GM12873 (cell line): Measurements from ENCODE around the gene MAP3K9.

Experiments
- CTCF ChIP-seq: IDR thresholded peaks from 2 replicates; pipeline ENCODE4 v1.5.1; 2012; ENCODE audit warnings: low read depth, mild to moderate bottlenecking, moderate library complexity, low read length, control low read depth; ENCODE audit not compliant: insufficient read depth; ENCODE audit errors: missing control alignments

Gene MAP3K9

GRCh38 chr14:70842851-70843462 lies 33.6 kb upstream of the MAP3K9 start:
- no peak for TF ChIP-seq CTCF

GRCh38 chr14:70838076-70838475 lies 28.8 kb upstream of the MAP3K9 start:
- TF ChIP-seq CTCF, result no peak

GRCh38 chr14:70836946-70837345 lies 27.6 kb upstream of the MAP3K9 start:
- TF ChIP-seq CTCF, result no peak

- TF ChIP-seq CTCF, result no peak
These were observed 24.6 kb upstream of the MAP3K9 start for GRCh38 chr14:70833884-70834283.

- no peak for TF ChIP-seq CTCF
These were observed 23.4 kb upstream of the MAP3K9 start for GRCh38 chr14:70832561-70833305.

GRCh38 chr14:70830998-70831781 lies 21.9 kb upstream of the MAP3K9 start:
- no peak for TF ChIP-seq CTCF

- no peak for TF ChIP-seq CTCF
These were observed 18.9 kb upstream of the MAP3K9 start for GRCh38 chr14:70828188-70828587.
